Measurements from ENCODE around the gene AKR1C8. TPM values are rescaled to one million over a fixed set of nuclear protein-coding genes. Genes with fewer than 3 reads are reported as not detected.

Gene AKR1C8
- total RNA-seq, 1 donor from 2014 or later = not detected

GRCh38 chr10:5108658-5109416 is 76.1 kb downstream of the AKR1C8 start:
- Mint-ChIP-seq H3K27ac (no peak overlapping the region), H3K27me3 (no peaks in the 10 kb centered on the region), H3K4me1 (no peaks in the 10 kb centered on the region), H3K36me3 (ENCODE audit: low read depth) (no peaks in the 10 kb centered on the region), H3K9me3 (no peaks in the 10 kb centered on the region), H3K4me3 (no peak overlapping the region)
- no peak for TF ChIP-seq CTCF (IDR thresholded peaks at IDR 0.05)
- ATAC-seq (ENCODE audit: low read depth) (no peak), DNase-seq (no peak)
- CTCF ChIA-PET = no interaction called here
- intact Hi-C loops (cut with micrococcal nuclease) = no loop called here
- POLR2A ChIA-PET = no interaction called here

- Mint-ChIP-seq H3K4me3 (no peak overlapping the region), H3K36me3 (ENCODE audit: low read depth) (no peaks in the 10 kb centered on the region), H3K27me3 (no peaks in the 10 kb centered on the region), H3K9me3 (no peaks in the 10 kb centered on the region), H3K4me1 (no peaks in the 10 kb centered on the region), H3K27ac (no peak overlapping the region)
- ATAC-seq (ENCODE audit: low read depth) (no peak), DNase-seq (no peak)
- no peak for TF ChIP-seq CTCF (IDR thresholded peaks at IDR 0.05)
- POLR2A ChIA-PET = no interaction called here
- CTCF ChIA-PET = no interaction called here
- intact Hi-C loops (cut with micrococcal nuclease) = no loop called here
Observed at GRCh38 chr10:5107860-5108526, 77.0 kb downstream of the AKR1C8 start.

GRCh38 chr10:5106553-5106952 is 78.4 kb downstream of the AKR1C8 start:
- Mint-ChIP-seq H3K9me3 (no peaks in the 10 kb centered on the region), H3K27me3 (no peaks in the 10 kb centered on the region), H3K36me3 (ENCODE audit: low read depth) (no peaks in the 10 kb centered on the region), H3K27ac (no peak overlapping the region), H3K4me3 (no peak overlapping the region), H3K4me1 (no peaks in the 10 kb centered on the region)
- ChIA-PET POLR2A (no interaction called here), CTCF (no interaction called here)
- TF ChIP-seq CTCF (IDR thresholded peaks at IDR 0.05) = no peak
- ATAC-seq (ENCODE audit: low read depth) (no peak), DNase-seq (no peak)
- intact Hi-C loops (cut with micrococcal nuclease) = no loop called here

- DNase-seq (no peak), ATAC-seq (ENCODE audit: low read depth) (no peak)
- no peak for TF ChIP-seq CTCF (IDR thresholded peaks at IDR 0.05)
- H3K27me3 Mint-ChIP-seq = no peaks in the 10 kb centered on the region
- H3K9me3 Mint-ChIP-seq = no peaks in the 10 kb centered on the region
- H3K4me3 Mint-ChIP-seq = no peak overlapping the region
- no peaks in the 10 kb centered on the region for H3K36me3 Mint-ChIP-seq (ENCODE audit: low read depth)
- ChIA-PET POLR2A (no interaction called here), CTCF (no interaction called here)
- intact Hi-C loops (cut with micrococcal nuclease) = no loop called here
- H3K27ac Mint-ChIP-seq = no peak overlapping the region
- no peaks in the 10 kb centered on the region for H3K4me1 Mint-ChIP-seq
Observed at GRCh38 chr10:5105626-5106025, 79.3 kb downstream of the AKR1C8 start.

Other genes with a start within 250 kb of the AKR1C8 start
- not detected in 2 replicates for gene AKR1C1, start 221.7 kb downstream of the AKR1C8 start, total RNA-seq
- gene AKR1C2, start 181.3 kb downstream of the AKR1C8 start, total RNA-seq = not detected in 2 replicates
- not detected in 2 replicates for gene AKR1C3, start 90.7 kb downstream of the AKR1C8 start, total RNA-seq
- not detected in 2 replicates for gene AKR1C4, start 11.7 kb upstream of the AKR1C8 start, total RNA-seq
- not detected in 2 replicates for gene UCN3, start 179.8 kb upstream of the AKR1C8 start, total RNA-seq
- gene TUBAL3, start 219.7 kb upstream of the AKR1C8 start, total RNA-seq = not detected in 2 replicates
- 19.0 and 22.5 TPM in 2 replicates for gene NET1, start 227.4 kb upstream of the AKR1C8 start, total RNA-seq

Measured in activated B cell treated with CpG ODN at 0.5 μM for 24 hours (primary cell).